Ovary (tissue), 3 donors: ENCODE data around the gene TGFBR1.

Experiments used
- CTCF ChIP-seq, 3 donors: fragments of 450-650 bp in 2 of 3; fragments of 200-600 bp in 1 of 3; IDR thresholded peaks; one replicate each; pipeline versions ENCODE4 v1.5.1 to v1.8.0; 2016 to 2022; ENCODE audit warnings: antibody characterized with exemption in 3 of 3, mild to moderate bottlenecking in 1 of 3
- POLR2A ChIP-seq: fragments of 450-650 bp; IDR thresholded peaks from one replicate; pipeline ENCODE4 v1.6.1; 2017; ENCODE audit warnings: antibody characterized with exemption, mild to moderate bottlenecking, moderate library complexity
- donor health status: DM: no; HTN: no; CAD: no.

GRCh38 chr9:99113414-99114048, 8.6 kb downstream of the TGFBR1 start:
- TF ChIP-seq CTCF (IDR thresholded peaks at IDR 0.05) (no peak), POLR2A (no peak)
